SIG-M5 treated with dmso at 0.1 percent for 504 hours (cell line): Measurements from ENCODE around the gene SWSAP1.

ENCODE experiments used
- DNase-seq: peaks from one replicate; lab custom pipeline; 2025; ENCODE audit not compliant: unreplicated experiment; lab: John Stamatoyannopoulos, UW

The SWSAP1 gene

DNA sequence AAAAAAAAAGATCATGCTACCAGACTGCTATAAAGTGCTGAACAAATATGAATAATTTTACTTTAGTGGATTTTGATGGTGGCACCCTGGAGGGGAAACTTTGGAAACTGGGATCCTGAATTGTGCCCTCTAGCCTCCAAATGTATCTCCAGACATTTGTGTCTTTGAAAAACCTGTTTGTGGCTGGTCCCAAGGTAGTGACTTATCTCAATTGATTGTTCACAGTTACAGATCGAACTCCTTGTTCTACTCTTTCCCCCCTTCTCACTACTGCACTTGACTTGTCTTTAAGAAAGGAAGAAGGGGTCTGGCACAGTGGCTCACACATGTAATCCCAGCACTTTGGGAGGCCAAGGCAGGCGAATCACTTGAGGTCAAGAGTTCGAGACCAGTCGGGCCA, 34.1 kb downstream of the SWSAP1 start:
- no peak for DNase-seq

DNA sequence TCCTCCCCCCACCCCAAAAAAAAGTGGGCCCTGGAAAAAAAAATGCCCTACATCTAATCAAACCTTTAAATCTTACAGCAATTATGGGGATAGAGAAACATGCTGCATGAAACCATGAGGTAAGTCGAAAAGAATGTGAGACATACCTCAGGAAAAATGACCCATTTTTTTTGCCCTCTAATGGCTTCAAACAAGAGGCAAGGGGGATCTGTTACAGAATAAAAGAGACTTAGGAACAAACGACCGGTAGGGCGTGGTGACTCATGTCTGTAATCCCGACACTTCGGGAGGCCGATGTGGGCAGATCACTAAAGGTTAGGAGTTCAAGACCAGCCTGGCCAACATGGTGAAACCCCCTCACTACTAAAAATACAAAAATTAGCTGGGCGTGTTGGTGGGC, 36.2 kb downstream of the SWSAP1 start:
- no peak for DNase-seq

DNA sequence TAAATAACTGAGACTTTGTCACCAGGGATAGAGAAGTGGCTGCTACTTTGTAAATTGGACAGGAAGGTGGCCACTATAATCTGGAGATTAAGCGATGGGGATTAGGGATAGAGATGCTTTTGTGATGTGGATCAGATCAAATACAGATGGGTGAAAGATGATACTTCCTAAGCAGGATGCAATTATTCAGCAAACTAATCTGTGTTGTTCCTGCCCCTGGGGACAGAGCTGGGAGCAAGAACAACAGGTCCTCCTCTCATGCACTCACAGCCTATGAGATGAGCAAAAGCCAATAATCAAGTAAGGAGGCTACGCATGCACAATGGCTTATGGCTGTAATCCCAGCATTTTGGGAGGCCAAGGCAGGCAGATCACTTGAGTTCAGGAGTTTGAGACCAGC, 40.1 kb downstream of the SWSAP1 start:
- no peak for DNase-seq

DNA sequence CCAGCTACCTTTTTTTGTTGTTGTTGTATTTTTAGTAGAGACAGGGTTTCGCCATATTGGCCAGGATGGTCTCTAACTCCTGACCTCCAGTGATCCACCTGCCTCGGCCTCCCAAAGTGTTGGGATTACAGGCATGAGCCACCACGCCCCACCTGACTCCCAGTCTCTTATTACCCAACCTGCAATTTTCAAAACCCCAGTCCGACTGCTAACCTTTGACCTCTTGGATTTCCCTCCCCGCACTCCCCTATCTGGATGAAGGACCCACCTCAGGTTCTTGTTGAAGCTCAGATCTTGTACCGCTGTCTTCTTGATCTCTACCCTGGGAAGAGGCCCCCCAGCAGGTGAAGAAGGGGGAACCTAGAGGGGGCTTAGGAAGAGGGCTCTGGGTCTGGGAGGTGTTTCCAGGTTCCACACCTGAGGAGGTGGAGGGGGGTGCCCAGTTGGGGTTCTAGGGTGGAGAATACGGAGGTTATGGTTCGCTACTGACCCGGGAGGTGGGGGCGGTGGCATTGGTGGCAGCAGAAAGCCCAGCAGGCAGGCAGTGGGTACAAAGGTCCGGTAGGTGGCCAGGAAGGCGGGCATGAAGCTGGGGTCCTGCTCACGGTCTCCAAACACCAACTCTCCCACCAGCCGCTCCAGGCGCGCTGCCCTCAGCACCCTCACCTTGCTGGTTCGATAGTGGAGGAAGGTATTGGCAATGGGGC, 42.0 kb downstream of the SWSAP1 start:
- DNase-seq: no peak

- DNase-seq: no peak
Measured at GRCh38 chr19:11418094-11418548, 43.7 kb downstream of the SWSAP1 start.

GRCh38 chr19:11418549-11419506, 44.4 kb downstream of the SWSAP1 start, which contains the start of gene RGL3:
TSS of gene RGL3 (minus strand) at chr19:11419314. CDS start at chr19:11419278, 36 bp downstream.
- DNase-seq: no peak

GRCh38 chr19:11420429-11421370, 46.2 kb downstream of the SWSAP1 start:
- no peak for DNase-seq

- no peak for DNase-seq
Measured at GRCh38 chr19:11421371-11422098, 47.1 kb downstream of the SWSAP1 start.

GRCh38 chr19:11422163-11423065, 47.9 kb downstream of the SWSAP1 start:
- DNase-seq: no peak

DNA sequence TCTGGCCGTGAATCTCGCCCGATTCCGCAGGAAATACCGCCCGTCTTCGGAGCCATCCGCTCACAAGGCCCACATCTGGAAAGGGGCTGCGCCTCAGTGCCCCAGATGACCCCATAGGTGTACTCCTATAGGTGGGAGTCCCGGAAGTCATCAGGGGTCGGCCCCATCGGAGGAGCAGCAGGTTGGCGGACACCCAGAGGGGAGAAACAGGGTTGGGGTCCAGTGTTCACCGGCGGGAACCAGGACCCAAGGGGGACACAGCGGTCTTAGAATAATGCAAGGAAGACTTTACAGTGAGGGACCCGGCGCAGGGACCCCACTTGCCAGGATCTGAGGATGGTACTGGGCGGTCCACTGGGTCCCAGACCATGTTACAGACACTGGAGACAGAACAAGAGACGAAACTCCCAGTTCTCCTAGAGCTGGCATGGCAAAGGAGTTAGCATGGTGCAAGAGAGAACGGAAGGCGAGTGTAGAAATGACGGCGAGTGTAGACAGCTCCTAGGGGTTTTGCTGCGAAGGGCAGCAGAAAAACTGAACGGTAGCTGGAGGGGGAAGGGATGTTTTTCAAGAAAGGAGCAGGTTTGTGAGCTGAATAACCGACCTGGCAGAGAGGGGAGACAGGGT, 48.8 kb downstream of the SWSAP1 start:
- no peak for DNase-seq

- DNase-seq: no peak
Measured at GRCh38 chr19:11423791-11424181, 49.3 kb downstream of the SWSAP1 start.
